GM12892 (cell line): ENCODE data around the gene ATP5MG.
"Not testable (repeated sequence)": the region's sequence is repeated elsewhere in the genome, so short reads cannot be mapped to it uniquely, and the experiment has no call there.

ENCODE experiments used
- DNase-seq: peaks from one replicate; pipeline ENCODE4 v3.0.0; 2011; ENCODE audit not compliant: insufficient read length
- FAIRE-seq: peaks from 2 replicates; lab custom pipeline; 2011; peaks lifted over from hg19 to GRCh38; lab: Jason Lieb, UNC
- POLR2A ChIP-seq: IDR thresholded peaks from 2 replicates; pipeline ENCODE4 v1.6.1; 2011; ENCODE audit warnings: low read depth, low read length, control low read depth
- POLR2AphosphoS5 ChIP-seq: IDR thresholded peaks from 2 replicates; pipeline ENCODE4 v1.6.1; 2011; ENCODE audit warnings: low read depth, low read length, control low read depth
- TAF1 ChIP-seq: IDR thresholded peaks from 2 replicates; pipeline ENCODE4 v1.6.1; 2011; ENCODE audit warnings: low read depth, mild to moderate bottlenecking, control low read depth, low read length, borderline replicate concordance

The ATP5MG gene

GRCh38 chr11:118415062-118415738, 13.8 kb downstream of the ATP5MG start:
- no peak for TF ChIP-seq TAF1
- TF ChIP-seq POLR2AphosphoS5: no peak
- TF ChIP-seq POLR2A: no peak
- DNase-seq: no peak
- FAIRE-seq: no peak

DNA sequence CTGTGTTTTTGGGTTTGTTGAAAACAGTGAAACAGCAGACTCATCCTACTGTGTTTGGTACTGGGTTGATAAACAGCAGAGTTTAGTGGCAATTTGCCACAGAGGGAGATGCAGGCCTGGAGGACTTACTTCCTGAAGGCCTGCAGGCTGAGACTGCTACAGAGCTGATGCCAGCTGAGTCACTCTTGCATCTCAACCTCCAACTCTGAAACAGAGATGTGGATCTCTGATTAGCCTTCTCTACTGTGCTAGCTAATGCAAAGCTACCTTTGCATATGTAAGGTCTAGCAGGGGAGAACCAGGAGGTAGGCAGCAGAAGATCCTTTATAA, 14.3 kb downstream of the ATP5MG start:
- DNase-seq (no peak), FAIRE-seq (no peak)
- TF ChIP-seq POLR2AphosphoS5 (no peak), TAF1 (no peak), POLR2A (no peak)

DNA sequence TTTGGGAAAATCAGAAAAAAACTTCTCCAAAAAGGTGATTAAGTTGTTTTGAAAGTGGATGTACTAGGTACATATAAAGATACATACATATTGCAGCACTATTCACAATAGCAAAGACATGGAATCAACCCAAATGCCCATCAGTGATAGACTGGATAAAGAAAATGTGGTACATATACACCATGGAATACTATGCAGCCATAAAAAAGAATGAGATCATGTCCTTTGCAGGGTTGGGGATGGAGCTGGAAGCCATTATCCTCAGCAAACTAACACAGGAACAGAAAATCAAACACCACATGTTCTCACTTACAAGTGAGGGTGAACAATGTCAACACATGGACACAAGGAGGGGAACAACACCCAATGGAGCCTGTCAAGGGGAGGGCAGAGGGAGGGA, 15.5 kb downstream of the ATP5MG start:
- FAIRE-seq: not testable (repeated sequence)

DNA sequence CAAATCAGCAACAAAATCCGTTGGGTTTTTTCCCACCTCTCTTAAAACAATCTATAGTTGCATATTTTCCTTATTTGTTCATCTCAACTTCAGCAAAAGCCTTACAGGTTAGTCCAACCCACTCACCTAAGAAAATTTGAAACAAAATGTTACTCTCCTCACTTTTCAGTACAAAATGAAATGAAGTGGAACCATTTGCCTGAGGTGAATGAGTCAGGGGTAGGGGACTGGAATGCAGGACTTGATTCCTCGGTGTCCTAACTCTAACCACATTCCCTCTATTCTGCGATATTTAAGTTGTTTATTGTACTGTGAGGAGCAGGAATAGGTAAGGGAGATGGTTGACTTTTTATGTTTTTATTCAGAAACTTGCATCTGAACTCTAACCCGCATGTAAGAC, 16.4 kb downstream of the ATP5MG start:
- no peak for FAIRE-seq
- no peak for TF ChIP-seq POLR2AphosphoS5
- TF ChIP-seq TAF1: no peak
- DNase-seq: no peak

More for the DNA sequence above, 15.5 kb downstream of the ATP5MG start:
- DNase-seq: not testable (repeated sequence)

DNA sequence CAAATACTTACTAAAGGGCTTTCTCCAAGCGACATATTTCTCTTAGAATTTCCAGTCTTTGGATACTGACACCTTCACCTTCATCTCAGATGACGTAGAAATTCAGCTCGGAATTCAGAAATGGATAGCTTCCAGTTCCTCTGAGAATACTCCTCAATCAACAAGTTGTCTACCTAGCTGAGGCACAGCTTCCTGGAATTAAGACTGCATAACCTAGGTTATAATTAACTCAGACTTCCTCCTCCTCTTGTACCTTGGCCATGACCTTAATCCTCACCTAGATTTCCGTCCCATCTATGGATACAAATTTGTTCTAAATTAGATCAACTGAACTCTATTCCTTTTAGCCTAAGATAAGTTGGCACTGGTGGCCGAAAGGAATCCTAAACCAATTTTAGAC, 17.4 kb downstream of the ATP5MG start:
- DNase-seq: no peak
- FAIRE-seq: no peak
- TF ChIP-seq POLR2AphosphoS5 (no peak), TAF1 (no peak), POLR2A (no peak)

DNA sequence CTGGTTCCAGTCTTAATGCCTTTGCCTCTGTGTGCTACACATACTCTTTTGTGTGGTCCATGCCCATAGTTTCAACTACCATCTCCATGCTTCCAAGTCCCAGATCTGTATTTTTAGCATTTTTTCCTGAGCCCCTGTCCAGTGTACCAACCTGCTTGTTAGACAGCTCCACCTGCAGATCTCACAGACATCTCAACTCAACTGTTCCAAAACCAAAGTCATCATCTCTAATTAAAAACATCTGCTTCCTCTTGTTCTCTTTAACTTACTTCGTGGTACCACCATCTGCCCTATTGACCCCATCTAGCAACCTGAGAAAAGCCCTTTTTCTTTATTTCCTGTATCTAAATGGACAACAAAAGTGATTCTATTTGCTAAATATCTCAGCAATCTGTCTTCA, 26.3 kb downstream of the ATP5MG start:
- no peak for FAIRE-seq
- no peak for DNase-seq
- TF ChIP-seq POLR2AphosphoS5 (no peak), POLR2A (no peak), TAF1 (no peak)

DNA sequence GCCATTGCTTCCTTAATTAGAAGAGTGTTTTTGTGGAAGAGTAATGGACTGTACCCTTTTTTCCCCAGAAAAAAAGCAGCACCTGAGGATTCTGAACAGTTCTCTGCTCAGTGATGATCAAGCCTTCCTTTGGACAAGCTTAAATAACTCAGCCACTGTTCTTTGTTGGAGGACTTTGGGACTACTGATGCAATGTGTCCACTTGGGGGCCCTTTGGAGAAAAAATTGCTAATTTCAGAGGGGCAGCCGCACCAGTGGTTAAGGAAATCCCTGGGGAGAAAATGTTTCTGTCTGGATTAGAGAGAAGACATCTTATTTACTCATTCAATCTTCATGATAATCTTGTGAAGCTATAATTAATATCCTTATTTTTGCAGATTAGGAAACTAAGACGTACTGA, 29.6 kb downstream of the ATP5MG start:
- TF ChIP-seq TAF1 (no peak), POLR2AphosphoS5 (no peak), POLR2A (no peak)
- DNase-seq (no peak), FAIRE-seq (no peak)

- FAIRE-seq: no peak
- no peak for DNase-seq
- TF ChIP-seq POLR2A (no peak), POLR2AphosphoS5 (no peak), TAF1 (no peak)
Measured at GRCh38 chr11:118434123-118434552, 32.7 kb downstream of the ATP5MG start.

- TF ChIP-seq TAF1 (no peak), POLR2A (no peak), POLR2AphosphoS5 (no peak)
- peak; percentile 78 for FAIRE-seq
- DNase-seq: peak; percentile 31
Measured at GRCh38 chr11:118434553-118435289, 33.3 kb downstream of the ATP5MG start.

DNA sequence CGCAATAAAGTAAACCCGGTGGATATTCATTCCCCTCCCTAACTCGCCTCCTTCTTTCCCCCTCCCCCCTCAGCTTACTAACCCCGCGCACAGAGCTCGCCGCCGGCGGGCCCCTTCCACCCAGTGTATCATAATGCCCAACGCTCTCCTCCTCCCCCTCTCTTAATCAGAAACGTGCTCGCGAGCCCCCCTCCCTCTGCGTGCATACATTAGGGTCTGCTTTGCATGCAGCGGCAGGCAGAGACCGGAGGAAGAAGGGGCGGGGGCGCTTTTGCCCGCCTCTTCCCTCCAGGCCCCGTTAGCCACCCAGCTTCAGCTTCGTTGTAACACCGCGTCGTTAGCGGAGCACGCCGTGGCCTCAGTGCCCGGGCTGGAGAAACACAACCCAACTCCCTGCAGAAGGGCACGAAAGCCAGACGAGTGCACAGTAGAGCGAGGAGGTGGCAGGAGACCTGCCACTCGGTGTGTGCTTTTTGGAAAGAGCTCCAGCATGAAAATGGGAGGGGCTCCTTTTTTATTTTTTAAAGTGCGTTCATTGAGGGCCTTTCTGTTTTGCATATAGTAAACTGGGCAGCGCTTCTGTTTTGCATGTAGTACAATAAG, 34.0 kb downstream of the ATP5MG start:
- DNase-seq (peak; percentile 48), FAIRE-seq (no peak)
- TF ChIP-seq TAF1: no peak
- no peak for TF ChIP-seq POLR2A
- no peak; the same call in 1 of the 2 replicates for TF ChIP-seq POLR2AphosphoS5

DNA sequence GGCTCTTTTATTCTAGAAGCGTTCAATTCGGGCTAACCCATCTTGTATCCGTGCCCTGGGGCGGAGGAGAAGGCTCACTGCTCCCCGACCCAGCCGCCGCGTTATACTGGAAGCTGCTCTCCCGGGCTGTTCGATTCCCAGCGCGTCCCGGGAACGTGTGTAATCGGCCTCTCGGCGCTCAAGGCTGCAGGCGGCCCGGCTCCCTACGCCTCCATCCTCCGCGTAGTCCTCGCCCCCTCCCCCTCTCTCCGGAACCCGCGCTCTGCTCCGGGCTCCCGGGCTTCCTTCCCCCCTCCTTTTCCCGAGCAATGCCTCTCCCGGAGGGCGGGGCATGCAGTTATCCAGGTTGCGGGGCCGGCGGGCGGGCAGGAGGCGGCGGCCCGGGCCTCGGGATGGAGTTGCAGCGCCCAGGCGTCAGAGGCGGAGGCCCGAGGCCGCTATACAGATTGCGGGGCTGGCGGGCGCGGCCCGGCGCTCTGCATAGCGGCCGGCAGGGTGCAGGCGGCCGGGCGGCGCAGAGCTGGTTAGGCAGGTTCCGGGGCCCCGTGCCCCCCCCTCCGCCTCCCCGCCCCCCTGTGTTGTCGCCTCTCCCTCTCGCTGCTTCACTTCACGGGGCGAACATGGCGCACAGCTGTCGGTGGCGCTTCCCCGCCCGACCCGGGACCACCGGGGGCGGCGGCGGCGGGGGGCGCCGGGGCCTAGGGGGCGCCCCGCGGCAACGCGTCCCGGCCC, 34.7 kb downstream of the ATP5MG start, which contains the start of gene KMT2A:
Gene KMT2A (plus strand): TSS at position 600 of the 732 bp plus-strand sequence. CDS start 21 bp downstream, at position 621.
- TF ChIP-seq POLR2AphosphoS5 (peak; percentile 2; the same call in 1 of the 2 replicates), TAF1 (peak; percentile 46; the same call in 1 of the 2 replicates), POLR2A (no peak; the same call in 1 of the 2 replicates)
- DNase-seq (peak; percentile 72), FAIRE-seq (peak; percentile 87)

GRCh38 chr11:118436639-118437207, 35.3 kb downstream of the ATP5MG start:
- no peak for FAIRE-seq
- peak; percentile 22 for DNase-seq

More at GRCh38 chr11:118436639-118437207, 35.3 kb downstream of the ATP5MG start:
- TF ChIP-seq POLR2A: no peak; the same call in 1 of the 2 replicates
- TF ChIP-seq TAF1: no peak
- no peak for TF ChIP-seq POLR2AphosphoS5
